ENCODE results near the gene GOLGA6L24.
"Not testable (repeated sequence)": the region's sequence is repeated elsewhere in the genome, so short reads cannot be mapped to it uniquely, and the experiment has no call there.

DNA sequence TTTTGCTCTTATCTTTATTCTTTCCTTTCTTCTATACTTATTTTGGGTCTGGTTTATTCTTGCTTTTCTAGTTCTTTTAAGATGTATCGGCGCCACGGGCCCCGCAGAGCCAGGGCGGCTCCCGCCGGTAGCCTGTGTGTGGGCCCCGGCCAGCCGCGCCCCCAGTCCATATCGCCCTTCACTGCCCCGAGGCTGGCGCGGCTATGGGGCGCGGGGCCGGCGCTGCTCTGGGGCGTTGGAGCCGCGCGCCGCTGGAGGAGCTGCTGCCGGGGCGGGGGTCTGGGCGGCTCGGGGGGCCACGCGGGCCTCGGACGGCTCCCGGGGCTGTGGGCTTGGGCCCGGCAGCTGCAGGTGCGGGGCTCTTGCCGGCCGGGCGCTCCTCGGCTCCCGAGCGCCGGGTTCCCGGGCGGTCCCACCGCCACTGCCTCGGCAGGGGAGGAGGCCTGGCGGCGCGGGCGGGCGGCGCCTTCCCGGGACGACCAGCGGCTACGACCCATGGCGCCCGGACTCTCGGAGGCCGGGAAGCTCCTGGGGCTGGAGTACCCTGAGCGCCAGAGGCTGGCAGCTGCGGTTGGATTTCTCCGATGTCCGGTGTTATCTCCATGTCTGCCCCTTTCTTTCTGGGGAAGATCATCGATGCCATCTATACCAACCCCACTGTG is 45.0 kb upstream of the GOLGA6L24 start:
- not testable (repeated sequence) for TF ChIP-seq POLR2A (IDR thresholded peaks at IDR 0.05); CTCF (IDR thresholded peaks at IDR 0.05 in 4 of 5, conservative IDR thresholded peaks at IDR 0.05 in 1 of 5)
